Activated gamma-delta T cell treated with Interleukin-2 at 50 U/mL for 16 hours (primary cell): ENCODE data around the gene DUSP22.
"Not testable (repeated sequence)": the region's sequence is repeated elsewhere in the genome, so short reads cannot be mapped to it uniquely, and the experiment has no call there.

Experiments used
- DNase-seq: peaks from one replicate; pipeline ENCODE4 v3.0.0-alpha.2; 2020

DUSP22 gene

DNA sequence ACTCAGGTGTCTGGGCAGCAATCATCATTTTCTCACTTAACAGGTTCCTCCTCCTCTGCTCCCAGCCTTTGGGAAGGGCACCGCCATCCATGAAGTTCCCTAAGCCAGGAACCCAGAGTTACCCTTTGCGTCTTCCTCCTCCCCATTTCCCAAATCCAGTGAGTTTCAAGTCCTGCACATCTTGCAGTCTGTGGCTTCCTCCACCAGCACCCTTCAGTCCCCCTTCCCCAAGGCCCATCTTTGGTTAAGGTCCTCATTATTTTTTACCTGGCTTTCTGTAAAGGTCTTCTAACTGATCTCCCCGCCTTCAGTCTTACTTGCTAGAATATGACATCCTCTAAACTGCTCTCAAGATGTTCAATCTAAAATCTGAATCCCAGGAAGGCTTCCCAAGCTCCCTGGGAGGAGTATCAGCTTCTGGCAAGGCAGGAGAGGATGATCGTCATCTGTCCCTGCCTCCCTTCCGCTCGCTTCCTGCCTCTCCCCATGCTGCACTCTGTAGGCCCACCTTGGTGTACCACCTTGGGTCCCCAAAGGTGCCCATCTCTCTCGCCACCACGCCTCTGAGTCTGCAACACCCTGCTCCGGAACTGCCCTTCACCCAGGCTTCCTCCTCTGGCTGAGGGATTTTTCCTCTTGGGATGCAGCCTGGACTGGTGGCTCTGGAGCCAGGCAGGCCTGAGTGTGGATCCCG lies 11.4 kb upstream of the DUSP22 start:
- DNase-seq = no peak

DNA sequence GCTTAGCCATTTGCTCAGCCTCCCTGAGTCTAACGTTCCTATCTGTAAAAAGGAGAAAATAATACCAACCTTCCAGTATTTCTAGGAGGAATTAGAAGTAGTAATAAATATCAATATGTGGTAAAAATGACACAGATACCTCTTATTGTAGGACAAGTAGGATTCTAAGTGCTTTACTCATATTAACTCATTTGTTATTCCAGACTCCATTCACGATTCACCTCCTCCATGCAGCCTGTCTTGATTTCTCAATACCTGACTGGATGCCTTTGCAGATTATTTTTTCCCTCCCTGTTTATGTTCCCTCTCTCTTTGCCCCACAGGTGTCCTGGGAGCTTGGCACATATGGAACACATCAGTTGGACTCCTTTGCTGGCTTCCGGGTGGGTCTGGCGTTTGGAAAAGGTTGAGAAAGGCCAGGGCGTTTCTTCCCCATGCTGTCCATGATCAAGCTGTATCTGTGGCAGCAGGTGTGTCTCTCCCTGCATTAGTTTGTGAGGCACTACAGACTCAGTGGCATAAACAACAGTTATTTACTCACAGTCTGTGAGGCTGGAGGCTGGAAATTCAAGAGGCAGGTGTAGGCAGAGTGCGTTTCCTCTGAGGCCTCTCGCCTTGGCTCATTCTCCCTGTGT lies 10.7 kb upstream of the DUSP22 start:
- DNase-seq = no peak

DNA sequence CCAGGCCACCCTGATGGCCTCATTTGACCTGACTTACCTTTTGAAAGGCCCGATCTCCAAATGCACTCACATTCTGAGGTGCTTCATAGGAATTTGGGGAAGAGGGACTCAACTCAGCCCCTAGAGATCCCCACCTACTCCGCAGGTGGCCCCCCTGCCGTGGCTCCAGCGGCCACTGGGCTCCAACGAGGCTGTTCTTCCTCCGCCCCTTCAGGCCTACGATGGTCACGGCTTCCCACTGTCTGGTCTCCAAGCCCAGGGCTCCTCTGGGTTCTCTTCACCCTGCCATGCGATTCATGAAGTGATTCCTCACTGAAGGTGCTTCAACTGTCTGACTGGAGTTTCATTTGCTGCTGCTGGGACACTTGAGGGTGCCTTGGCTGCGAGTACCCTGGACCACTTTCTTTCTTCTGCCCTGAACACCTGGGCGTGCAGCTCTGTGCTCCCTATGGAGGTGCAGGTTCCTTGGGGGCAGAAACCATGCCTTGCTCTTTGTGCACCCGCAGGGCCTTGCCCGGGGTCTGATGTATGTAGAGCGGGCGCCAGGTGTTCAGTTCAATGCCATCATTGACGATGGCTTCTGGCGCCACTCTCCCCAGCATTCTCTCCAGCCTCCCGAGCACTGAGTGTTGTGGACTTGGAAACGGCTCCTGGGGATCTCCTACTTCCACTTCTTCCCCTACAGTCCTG lies 10.0 kb upstream of the DUSP22 start:
- no peak for DNase-seq

DNA sequence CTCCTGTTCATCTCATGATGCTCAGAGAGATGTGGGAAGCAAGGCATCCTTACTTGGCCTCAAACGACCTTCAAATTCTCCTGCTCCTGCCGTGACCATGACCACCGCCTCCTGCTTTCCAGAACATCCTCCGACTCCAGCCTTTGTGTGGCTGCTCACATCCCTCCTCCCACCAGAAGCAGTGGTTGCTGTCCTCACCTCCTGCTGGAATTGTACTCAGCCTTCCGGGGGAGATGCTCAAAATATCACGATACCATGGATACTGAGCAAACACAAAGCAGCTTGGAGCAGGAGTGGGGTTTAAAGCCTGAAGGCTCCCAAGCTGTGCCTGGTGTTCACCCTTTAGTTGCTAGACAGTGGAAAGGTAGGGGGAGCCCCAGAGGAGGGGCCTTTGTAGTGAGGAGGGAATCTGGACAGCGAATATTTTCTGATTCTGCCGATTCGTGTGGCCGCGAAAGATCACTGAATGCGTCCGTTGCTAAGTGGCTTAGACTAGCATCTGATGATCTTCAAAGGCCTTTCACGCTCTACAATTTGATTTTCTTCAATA lies 9.3 kb upstream of the DUSP22 start:
- no peak for DNase-seq

DNA sequence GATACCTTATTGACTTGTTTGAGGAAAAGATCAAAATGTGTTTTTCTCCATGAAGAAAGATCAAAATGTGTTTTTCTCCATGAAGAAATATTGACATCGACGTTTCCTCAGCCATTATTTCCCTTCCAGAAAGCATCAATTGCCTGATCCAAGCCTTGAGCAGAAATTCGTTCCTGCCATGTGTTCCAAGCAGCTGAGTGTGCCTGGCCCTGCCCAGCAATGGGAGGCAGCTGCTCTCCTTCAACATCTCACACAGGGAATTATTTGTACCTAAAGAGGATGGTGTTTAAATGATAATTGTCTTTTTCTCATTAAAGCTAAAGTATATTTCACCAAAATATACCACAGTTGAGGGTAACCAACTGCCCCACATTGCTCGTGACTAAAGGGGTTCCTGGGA lies 7.8 kb upstream of the DUSP22 start:
- DNase-seq = no peak

DNA sequence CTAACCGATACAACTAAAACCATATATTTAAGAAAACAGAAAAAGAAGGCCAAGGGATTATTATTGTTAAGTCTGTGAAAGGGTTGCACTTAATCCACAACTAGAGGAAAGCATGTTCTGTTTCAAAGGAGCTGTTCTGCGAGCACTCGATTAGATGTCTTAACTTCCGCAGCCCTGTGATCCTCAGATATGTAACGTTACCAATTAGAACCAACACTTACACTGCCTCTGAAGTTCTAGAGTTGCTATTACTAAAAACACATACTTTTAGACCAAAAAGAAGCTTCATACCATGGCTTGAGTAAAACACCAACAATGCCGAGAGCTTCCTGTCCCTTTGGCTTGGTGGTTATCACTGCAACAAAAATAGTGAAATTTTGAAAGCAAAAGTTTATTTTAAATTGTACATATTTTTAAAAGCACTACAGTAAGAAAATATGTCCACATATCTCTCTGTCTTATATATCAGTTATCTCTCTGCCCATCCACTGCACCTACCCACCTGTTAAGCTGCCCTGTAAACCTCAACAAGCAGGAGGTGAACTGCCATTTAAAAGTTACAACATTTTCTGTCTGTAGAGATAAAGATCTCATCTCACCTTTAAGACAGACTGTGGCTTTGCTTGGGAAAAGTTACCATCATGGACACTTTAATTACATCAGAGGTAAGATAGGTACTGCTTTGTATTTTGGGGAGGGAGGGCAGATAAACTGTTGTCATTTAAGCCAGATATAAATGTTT lies 7.1 kb upstream of the DUSP22 start:
- no peak for DNase-seq

DNA sequence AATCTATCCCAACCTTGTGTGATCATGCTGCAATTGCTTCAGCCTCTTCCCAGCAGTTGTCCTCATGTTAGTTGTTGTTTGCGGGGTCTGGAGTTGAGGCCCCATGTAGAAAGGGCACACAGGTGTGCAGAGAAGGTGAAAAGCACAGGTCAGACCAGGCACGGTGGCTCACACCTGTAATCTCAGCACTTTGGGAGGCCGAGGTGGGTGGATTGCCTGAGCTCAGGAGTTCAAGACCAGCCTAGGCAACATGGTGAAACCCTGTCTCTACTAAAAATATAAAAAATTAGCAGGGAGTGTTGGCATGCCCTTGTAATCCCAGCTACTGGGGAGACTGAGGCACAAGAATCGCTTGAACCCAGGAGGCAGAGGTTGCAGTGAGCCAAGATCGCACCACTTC lies 6.4 kb upstream of the DUSP22 start:
- DNase-seq = not testable (repeated sequence)

DNA sequence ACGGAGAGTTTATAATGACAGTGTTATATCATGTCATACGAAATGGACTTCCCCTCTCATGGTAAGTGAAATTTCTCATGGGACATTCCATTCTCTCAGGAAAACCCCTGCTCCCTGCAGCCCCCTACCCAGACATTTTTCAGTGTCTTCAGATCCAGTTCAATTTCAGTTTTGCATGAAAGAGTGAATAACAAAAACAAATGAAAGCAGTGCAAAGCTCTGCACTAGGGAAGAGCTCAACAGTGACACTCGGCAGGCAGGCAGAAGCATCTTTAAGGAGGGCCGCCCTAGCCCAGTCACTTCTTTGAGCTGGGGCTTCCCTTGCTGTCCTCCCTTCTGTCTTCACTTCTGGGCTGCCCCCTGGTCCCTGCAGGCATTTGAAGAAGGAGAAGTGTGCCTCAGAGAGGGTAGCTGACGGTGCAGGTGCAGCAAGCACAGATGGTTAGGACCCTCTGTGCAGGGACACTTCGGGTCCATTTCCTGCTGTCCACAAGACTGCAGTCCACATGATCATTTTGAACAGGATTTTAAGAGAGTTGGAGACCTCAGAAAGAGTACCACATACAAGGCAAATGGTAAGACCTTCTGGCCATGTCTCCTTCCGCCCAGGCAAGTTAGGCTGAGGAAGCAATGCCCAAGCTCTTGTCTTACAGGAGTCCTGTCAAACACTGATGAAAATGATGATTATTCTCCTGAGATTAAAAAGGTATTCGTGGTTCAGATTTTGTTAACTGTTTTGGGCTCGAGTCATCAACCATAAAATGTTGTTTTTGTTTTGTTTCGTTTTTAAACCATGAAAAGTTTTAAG lies 5.4 kb upstream of the DUSP22 start:
- DNase-seq = no peak

DNA sequence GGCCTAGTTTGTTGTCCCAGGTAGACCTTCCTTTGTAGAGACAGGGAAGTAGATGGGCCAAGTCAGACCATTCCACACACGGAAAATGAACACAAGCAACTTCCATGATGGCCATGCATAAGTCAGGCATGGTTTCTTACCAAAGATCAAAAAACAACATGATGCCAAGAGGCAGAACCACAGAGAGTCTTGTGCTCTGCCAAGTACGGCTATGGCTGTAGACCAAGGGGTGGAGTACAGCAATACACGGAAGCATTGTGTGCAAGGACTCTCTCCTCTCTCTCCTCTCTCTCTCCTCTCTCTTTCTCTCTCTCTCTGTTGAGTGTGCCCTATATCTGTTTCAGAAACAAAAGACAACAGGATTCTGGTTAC lies 4.8 kb upstream of the DUSP22 start:
- no peak for DNase-seq

DNA sequence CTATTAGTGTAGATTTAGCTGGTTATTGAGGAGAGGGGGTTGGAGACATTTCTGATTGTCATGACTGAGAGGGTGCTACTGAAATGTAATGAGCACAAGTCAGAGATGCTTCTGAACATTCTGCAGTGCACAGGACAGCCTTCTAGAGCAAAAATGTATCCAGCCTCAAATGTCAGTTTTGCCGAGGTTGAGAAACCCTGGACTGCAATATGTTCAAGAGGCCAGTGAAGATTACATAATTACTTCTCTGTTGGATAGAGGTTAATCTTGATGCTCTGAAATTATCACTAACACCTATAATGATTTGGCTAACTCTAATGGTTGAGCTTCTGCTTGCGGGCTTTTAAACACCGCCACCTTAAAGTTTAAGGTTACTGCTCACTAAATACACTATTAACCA lies 3.4 kb upstream of the DUSP22 start:
- DNase-seq = no peak

DNA sequence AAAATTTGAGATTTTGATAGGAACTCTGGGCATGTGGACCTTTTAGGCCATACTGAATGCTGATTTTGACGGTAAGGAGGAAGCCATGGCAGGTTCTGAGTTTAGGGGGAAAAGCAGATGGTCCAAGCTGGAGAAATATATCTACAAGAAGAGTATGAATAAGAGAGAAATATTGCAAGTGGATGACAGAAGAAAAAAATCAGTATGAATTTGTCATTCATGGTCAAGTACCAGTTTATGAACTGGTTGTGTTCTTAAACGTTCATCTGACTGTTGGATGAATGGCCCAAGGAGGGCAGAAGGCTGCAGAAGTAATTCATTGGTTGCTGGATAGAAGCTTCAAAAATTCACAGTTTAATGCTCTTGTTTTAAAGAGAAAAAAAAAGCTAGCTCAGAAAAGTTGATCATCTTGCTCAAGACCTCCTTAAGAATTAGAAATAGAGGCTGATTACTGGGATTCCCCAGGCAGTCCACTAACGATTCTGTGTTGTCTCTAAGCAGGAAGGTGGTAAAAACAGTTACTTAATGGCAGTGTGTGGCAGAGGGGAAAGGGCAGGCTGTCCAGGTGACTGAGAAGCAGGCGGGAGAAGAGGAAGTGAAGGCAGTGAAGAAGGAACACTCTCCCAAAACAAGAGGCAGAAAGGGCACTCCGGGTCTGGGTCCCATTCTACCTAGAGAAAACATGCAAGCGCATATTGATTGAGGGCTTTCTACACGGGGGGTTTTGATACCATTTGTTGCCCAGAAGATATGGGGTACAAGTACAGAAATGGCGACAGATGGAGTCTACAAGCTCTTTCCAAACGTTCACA lies 2.0 kb upstream of the DUSP22 start:
- DNase-seq = no peak

DNA sequence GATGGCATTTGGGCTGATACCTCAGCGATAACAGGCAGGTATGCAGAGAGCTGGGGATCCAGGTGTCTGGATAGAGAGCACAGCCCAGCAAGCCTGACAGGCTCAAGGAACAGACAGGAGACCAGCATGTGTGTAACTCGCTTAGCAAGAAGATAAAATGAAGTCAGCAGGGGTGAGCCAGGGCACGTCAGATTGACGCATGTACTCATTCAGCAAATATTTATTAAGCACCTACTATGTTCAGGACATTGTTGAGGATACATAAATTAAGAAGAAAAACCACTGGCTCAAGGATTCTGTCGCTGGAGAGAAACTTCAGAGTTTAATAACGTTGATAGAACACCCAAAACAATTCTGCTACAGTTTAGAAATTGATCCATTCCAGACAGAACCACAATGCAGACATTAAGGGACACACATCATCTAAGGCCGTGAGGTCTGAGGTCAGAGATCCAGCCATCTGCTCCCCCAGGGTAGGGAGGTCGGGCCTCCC lies 1.0 kb upstream of the DUSP22 start:
- no peak for DNase-seq

DNA sequence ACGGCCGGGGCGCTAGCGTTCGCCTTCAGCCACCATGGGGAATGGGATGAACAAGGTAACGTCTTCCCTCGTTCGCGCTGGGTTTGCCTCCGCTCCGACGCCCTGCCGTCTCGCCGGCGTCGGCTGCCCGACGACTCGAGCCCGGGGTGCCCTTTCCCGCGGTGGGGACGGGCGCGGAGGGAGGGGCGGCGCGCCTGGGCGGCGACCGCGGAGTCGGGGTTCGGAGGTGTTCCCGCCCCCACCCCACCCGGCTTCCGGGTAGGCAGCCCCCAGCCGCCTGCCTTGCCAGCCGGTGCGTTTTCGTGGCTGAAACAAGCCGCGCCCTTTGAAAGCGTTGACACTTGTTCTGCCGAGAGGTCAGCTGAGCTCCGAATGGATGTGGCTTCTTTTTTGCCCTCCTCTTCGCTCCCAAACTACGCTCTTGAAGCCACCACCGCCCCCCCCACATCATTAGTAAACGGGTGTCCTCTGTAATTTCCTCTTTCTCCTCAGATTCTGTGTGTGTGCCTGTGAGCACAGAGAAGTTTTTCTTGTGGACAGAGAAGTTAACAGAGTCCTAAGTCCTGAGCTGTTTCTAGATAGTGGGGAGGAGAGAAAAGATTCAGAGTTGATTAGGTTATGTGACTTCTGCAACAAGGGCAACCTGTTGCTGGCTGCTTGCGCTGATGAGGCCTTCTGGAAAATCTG lies 362 bp downstream of the DUSP22 start:
- peak; percentile 77 for DNase-seq

DNA sequence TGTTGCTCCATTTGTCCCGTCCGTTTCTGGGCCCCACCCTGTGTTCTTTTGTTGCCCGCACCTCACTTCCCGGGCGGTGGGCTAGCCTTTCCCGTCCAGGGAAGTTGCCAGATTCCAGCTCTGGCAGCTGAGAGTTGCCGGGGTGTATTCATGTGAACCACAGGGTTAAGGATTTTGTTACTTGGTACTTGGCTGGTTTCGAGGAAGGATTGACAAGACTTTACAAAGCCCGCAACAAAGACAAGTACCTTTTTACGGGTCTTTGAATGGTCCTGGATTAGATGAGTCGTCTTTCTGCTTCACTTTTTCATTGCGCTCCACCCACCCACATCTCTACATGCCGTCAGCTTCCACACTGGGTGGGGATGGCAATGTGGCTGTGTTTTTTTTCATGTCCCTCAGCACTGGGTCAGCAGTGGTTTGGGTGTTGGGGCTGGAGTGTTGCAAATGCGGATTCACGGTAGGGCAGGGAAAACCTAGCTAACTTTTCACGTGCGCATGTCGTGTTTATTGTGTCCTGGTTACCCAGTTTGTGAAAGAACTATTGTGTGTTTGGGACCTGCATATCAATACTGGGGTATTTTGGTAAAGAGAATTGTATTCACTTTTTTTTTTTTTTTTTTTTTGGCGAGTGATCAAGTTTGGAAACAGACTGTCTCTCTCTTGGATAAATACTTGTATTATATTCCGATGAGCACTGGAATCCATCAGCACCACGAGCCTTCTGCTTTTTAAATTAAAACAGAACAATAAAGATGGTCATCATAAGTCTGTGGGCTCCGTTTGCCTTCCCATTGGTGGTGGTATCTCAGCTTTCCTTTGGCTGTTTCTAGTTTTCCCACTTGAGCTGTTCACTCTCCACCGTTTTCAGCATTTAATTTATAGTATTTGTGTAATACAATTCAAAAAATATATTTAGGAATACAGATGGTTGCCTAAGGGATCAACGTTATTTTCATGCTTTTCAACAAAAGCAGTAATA lies 1.2 kb downstream of the DUSP22 start:
- DNase-seq = no peak

DNA sequence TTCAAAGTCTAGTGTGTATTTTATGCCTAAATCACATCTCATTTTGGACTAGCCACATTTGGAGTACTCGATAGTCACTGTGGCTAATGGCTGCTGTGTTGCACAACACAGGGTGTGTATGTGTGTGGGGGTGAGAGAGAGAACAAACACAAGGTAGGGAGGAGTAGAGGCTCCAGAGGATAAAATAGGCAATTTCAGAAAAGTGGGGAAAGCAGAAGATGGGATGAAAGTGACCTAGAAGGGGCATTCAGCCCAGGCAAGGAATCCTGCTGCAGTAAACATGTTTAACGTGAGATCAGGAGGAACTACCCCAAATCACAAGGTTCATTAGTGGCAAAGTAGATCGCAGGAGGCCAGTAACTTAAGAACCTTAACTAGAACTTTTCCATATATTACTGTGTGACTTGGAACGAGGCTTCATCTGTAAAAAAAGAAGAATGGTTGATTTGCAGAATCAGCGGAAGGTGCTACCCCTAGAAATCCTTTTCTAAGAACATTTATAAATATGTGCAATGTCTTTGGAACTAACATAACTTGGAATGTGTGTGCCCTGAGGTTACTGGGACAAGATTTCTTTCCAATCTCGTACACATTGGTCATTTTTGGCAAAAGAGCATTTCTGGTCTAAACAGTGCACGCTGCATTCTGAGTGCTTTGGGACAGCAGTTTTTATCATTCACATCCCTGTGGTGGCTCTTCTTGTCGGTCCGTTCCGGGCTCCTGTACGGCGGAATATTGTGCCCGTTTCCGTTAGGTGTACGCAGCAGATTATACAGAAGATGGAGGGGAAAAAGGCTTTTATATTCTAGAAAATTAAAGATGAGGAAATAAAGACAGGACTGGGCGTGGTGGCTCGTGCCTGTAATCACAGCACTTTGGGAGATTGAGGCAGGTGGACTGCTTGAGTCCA lies 2.6 kb downstream of the DUSP22 start:
- DNase-seq = no peak

DNA sequence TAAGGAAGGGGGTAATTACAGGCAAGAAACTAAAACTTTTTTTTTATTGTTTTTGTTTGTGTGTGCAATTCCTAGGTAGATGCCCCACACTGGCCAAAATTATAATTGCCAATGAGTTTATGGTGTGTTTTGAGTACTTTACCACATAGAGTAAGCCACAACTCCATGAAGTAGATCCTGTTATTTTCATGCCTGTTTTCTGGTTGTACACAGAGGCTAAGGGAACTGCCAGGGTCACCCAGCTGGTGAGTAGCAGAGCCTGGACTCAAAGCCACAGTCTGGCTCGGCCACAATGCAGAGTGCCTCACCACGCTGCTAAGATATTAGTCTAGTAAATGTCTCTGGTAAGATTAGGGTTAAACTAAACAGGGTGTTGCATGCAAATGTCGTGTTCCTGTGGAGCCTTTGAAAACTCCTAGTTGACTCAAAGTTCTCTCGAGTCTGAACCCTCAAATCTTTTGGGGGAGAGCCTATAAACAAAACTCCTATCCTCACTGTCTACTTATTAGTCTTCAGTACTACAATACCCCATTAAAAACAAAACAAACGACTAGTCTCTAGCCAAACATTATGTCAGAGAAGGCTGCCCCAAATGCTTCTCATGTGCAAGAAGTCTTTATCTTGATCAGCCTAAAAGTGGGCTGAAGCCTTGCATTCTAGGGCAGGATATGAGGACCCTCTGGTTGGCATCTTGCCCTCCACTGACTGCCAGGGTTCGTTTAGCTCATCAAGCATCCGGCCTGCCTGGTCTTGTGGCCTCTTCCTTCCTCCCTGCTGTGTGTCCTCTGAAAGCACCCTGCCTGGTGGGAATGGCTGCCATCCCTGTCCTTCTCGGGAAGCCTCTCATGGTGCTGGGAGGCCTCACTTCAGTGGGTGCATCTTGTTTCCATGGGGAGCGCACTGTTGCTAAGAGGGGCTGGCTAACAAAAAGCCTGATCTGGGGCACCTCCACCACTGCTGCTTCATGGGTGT lies 4.2 kb downstream of the DUSP22 start:
- DNase-seq = no peak

DNA sequence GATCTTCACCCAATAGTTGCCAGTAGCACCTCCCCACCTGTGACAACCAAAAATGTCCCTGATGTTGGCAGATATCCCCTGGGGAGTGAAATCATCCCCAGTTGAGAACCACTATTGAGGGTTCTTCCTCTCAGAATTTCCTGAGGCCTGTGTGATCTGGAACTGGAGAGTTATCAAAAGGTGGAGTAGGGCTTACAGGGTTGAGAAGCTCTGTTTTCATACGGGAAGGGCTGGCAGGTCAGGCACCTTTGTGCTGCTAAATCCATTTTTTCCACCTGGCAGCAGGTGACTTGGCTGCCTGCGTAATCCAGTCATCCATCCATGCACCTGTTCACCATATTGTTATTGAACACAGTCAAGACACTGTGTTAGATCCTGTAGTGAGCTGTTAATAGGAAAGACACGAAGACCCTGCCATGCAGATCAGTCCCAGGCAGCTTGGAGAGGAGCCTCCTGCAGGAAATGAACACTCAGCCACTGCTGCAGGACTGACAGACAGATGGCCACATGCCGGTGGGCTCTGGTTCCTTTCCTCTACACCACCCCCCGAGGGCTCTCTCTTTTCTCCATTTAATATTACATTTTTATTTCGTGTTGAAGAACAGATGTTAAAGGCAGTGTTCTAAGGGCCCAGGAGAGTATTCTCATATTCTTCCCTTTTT lies 5.4 kb downstream of the DUSP22 start:
- no peak for DNase-seq
